Spleen (tissue), 7 donors: ENCODE results near the gene RFFL.

Experiments used
- CTCF ChIP-seq, 11 experiments: fragments of 200-600 bp in 7 of 11; fragments of 450-650 bp in 4 of 11; sonication (generic) in 4 of 11; IDR thresholded peaks in 8 of 11; conservative IDR thresholded peaks in 3 of 11; 1 replicate in 7 of 11; 2 replicates in 4 of 11; pipeline versions ENCODE4 v1.4.0 to v1.8.0; 2016 to 2021; ENCODE audit warnings: antibody characterized with exemption in 11 of 11, inconsistent platforms in 4 of 11, mild to moderate bottlenecking in 1 of 11
- POLR2AphosphoS5 ChIP-seq, 3 donors: sonication (generic); formaldehyde crosslinking; IDR thresholded peaks; one replicate each; pipeline ENCODE4 v1.5.1; 2017; ENCODE audit warnings: antibody characterized with exemption in 3 of 3
- donor health status: DM: no; HTN: no; CAD: no; lungs with moderate emphysema.
- donor health status: DM: no; HTN: no; CAD: no.
- donor health status: DM: no; HTN: no; CAD: no.

GRCh38 chr17:34998205-34998604 is 65.3 kb downstream of the RFFL start:
- peak; percentile 58 to 92 (median 85) for TF ChIP-seq CTCF (IDR thresholded peaks at IDR 0.05 in 8 of 11, conservative IDR thresholded peaks at IDR 0.05 in 3 of 11)
- peak; percentile 66 to 75 (median 69) for TF ChIP-seq POLR2AphosphoS5 (IDR thresholded peaks at IDR 0.05)
